ENCODE results near the gene COG6.

The COG6 gene

GRCh38 chr13:39768962-39769361 lies 113.5 kb downstream of the COG6 start:
- Histone ChIP-seq H3K9ac (ENCODE audit: low read depth, low read length) (no peak overlapping the region), H3K4me1 (ENCODE audit: insufficient read depth, low read length) (0 out of 2 replicates have a peak, but pooled peaks cover 8% of the 10 kb centered on the region), H3K36me3 (ENCODE audit: insufficient read depth, low read length) (no peaks in the 10 kb centered on the region), H3K9me3 (ENCODE audit: control insufficient read depth, insufficient read depth, low read length) (no peaks in the 10 kb centered on the region)

- no peak overlapping the region for H3K9ac ChIP-seq (ENCODE audit: low read depth, low read length)
- no peaks in the 10 kb centered on the region for H3K36me3 ChIP-seq (ENCODE audit: insufficient read depth, low read length)
- 0 out of 2 replicates have a peak, but pooled peaks cover 8% of the 10 kb centered on the region for H3K4me1 ChIP-seq (ENCODE audit: insufficient read depth, low read length)
- no peaks in the 10 kb centered on the region for H3K9me3 ChIP-seq (ENCODE audit: control insufficient read depth, insufficient read depth, low read length)
These were observed 115.0 kb downstream of the COG6 start for GRCh38 chr13:39770221-39771090.

- Histone ChIP-seq H3K9ac (ENCODE audit: low read depth, low read length) (no peak overlapping the region), H3K4me1 (ENCODE audit: insufficient read depth, low read length) (no peaks in the 10 kb centered on the region), H3K36me3 (ENCODE audit: insufficient read depth, low read length) (no peaks in the 10 kb centered on the region), H3K9me3 (ENCODE audit: control insufficient read depth, insufficient read depth, low read length) (no peaks in the 10 kb centered on the region)
These were observed 118.4 kb downstream of the COG6 start for GRCh38 chr13:39773833-39774232.

- Histone ChIP-seq H3K4me1 (ENCODE audit: insufficient read depth, low read length) (no peaks in the 10 kb centered on the region), H3K9ac (ENCODE audit: low read depth, low read length) (no peak overlapping the region), H3K36me3 (ENCODE audit: insufficient read depth, low read length) (no peaks in the 10 kb centered on the region), H3K9me3 (ENCODE audit: control insufficient read depth, insufficient read depth, low read length) (no peaks in the 10 kb centered on the region)
These were observed 121.0 kb downstream of the COG6 start for GRCh38 chr13:39776439-39776838.

- H3K36me3 ChIP-seq (ENCODE audit: insufficient read depth, low read length), result no peaks in the 10 kb centered on the region
- H3K9me3 ChIP-seq (ENCODE audit: control insufficient read depth, insufficient read depth, low read length), result no peaks in the 10 kb centered on the region
- no peak overlapping the region for H3K9ac ChIP-seq (ENCODE audit: low read depth, low read length)
- H3K4me1 ChIP-seq (ENCODE audit: insufficient read depth, low read length), result no peaks in the 10 kb centered on the region
These were observed 121.6 kb downstream of the COG6 start for GRCh38 chr13:39777021-39777420.

- no peaks in the 10 kb centered on the region for H3K36me3 ChIP-seq (ENCODE audit: insufficient read depth, low read length)
- no peaks in the 10 kb centered on the region for H3K9me3 ChIP-seq (ENCODE audit: control insufficient read depth, insufficient read depth, low read length)
- no peak overlapping the region for H3K9ac ChIP-seq (ENCODE audit: low read depth, low read length)
- H3K4me1 ChIP-seq (ENCODE audit: insufficient read depth, low read length), result no peaks in the 10 kb centered on the region
These were observed 122.1 kb downstream of the COG6 start for GRCh38 chr13:39777527-39778061.

- Histone ChIP-seq H3K4me1 (ENCODE audit: insufficient read depth, low read length) (no peaks in the 10 kb centered on the region), H3K36me3 (ENCODE audit: insufficient read depth, low read length) (no peaks in the 10 kb centered on the region), H3K9me3 (ENCODE audit: control insufficient read depth, insufficient read depth, low read length) (no peaks in the 10 kb centered on the region), H3K9ac (ENCODE audit: low read depth, low read length) (no peak overlapping the region)
These were observed 124.1 kb downstream of the COG6 start for GRCh38 chr13:39779337-39780265.

- no peaks in the 10 kb centered on the region for H3K36me3 ChIP-seq (ENCODE audit: insufficient read depth, low read length)
- H3K4me1 ChIP-seq (ENCODE audit: insufficient read depth, low read length), result no peaks in the 10 kb centered on the region
- no peak overlapping the region for H3K9ac ChIP-seq (ENCODE audit: low read depth, low read length)
- no peaks in the 10 kb centered on the region for H3K9me3 ChIP-seq (ENCODE audit: control insufficient read depth, insufficient read depth, low read length)
These were observed 125.2 kb downstream of the COG6 start for GRCh38 chr13:39780711-39781110.

- H3K9ac ChIP-seq (ENCODE audit: low read depth, low read length), result no peak overlapping the region
- H3K9me3 ChIP-seq (ENCODE audit: control insufficient read depth, insufficient read depth, low read length), result no peaks in the 10 kb centered on the region
- H3K4me1 ChIP-seq (ENCODE audit: insufficient read depth, low read length), result no peaks in the 10 kb centered on the region
- no peaks in the 10 kb centered on the region for H3K36me3 ChIP-seq (ENCODE audit: insufficient read depth, low read length)
These were observed 125.9 kb downstream of the COG6 start for GRCh38 chr13:39781381-39781780.

- no peaks in the 10 kb centered on the region for H3K36me3 ChIP-seq (ENCODE audit: insufficient read depth, low read length)
- H3K9me3 ChIP-seq (ENCODE audit: control insufficient read depth, insufficient read depth, low read length), result no peaks in the 10 kb centered on the region
- H3K4me1 ChIP-seq (ENCODE audit: insufficient read depth, low read length), result no peaks in the 10 kb centered on the region
- no peak overlapping the region for H3K9ac ChIP-seq (ENCODE audit: low read depth, low read length)
These were observed 127.6 kb downstream of the COG6 start for GRCh38 chr13:39783051-39783450.

GRCh38 chr13:39784347-39784746 lies 128.9 kb downstream of the COG6 start:
- H3K9me3 ChIP-seq (ENCODE audit: control insufficient read depth, insufficient read depth, low read length), result no peaks in the 10 kb centered on the region; the same call in 1 of the 2 replicates
- H3K4me1 ChIP-seq (ENCODE audit: insufficient read depth, low read length), result no peaks in the 10 kb centered on the region; the same call in 1 of the 2 replicates
- no peaks in the 10 kb centered on the region for H3K36me3 ChIP-seq (ENCODE audit: insufficient read depth, low read length)
- no peak overlapping the region for H3K9ac ChIP-seq (ENCODE audit: low read depth, low read length)

- Histone ChIP-seq H3K4me1 (ENCODE audit: insufficient read depth, low read length) (no peaks in the 10 kb centered on the region; the same call in 1 of the 2 replicates), H3K36me3 (ENCODE audit: insufficient read depth, low read length) (no peaks in the 10 kb centered on the region), H3K9me3 (ENCODE audit: control insufficient read depth, insufficient read depth, low read length) (no peaks in the 10 kb centered on the region; the same call in 1 of the 2 replicates), H3K9ac (ENCODE audit: low read depth, low read length) (no peak overlapping the region)
These were observed 130.6 kb downstream of the COG6 start for GRCh38 chr13:39786091-39786490.

GRCh38 chr13:39787086-39787487 lies 131.6 kb downstream of the COG6 start:
- no peaks in the 10 kb centered on the region; the same call in 1 of the 2 replicates for H3K9me3 ChIP-seq (ENCODE audit: control insufficient read depth, insufficient read depth, low read length)
- H3K9ac ChIP-seq (ENCODE audit: low read depth, low read length), result no peak overlapping the region
- no peaks in the 10 kb centered on the region; the same call in 1 of the 2 replicates for H3K4me1 ChIP-seq (ENCODE audit: insufficient read depth, low read length)
- no peaks in the 10 kb centered on the region for H3K36me3 ChIP-seq (ENCODE audit: insufficient read depth, low read length)

- Histone ChIP-seq H3K36me3 (ENCODE audit: insufficient read depth, low read length) (no peaks in the 10 kb centered on the region), H3K9ac (ENCODE audit: low read depth, low read length) (no peak overlapping the region), H3K9me3 (ENCODE audit: control insufficient read depth, insufficient read depth, low read length) (no peaks in the 10 kb centered on the region; the same call in 1 of the 2 replicates), H3K4me1 (ENCODE audit: insufficient read depth, low read length) (no peaks in the 10 kb centered on the region; the same call in 1 of the 2 replicates)
These were observed 132.6 kb downstream of the COG6 start for GRCh38 chr13:39788102-39788501.
